Nephron progenitor cell (in vitro differentiated cells): ENCODE data around the gene NINJ1.

ENCODE experiments used
- DNase-seq: peaks from one replicate; pipeline ENCODE4 v3.0.0; 2021
- H3K27ac Mint-ChIP-seq: 2 replicates; pipeline ENCODE4 v1.8.0; 2021; ENCODE audit warnings: mild to moderate bottlenecking, moderate library complexity, mixed read lengths
- H3K27me3 Mint-ChIP-seq: 2 replicates; pipeline ENCODE4 v1.8.0; 2021; ENCODE audit warnings: mild to moderate bottlenecking, low read depth, mixed read lengths; ENCODE audit not compliant: poor library complexity
- H3K36me3 Mint-ChIP-seq: 2 replicates; pipeline ENCODE4 v1.8.0; 2021; ENCODE audit warnings: low read depth, mixed read lengths
- H3K4me1 Mint-ChIP-seq: 2 replicates; pipeline ENCODE4 v1.8.0; 2021; ENCODE audit warnings: mixed read lengths
- H3K4me3 Mint-ChIP-seq: 2 replicates; pipeline ENCODE4 v1.8.0; 2021; ENCODE audit warnings: mild to moderate bottlenecking, moderate library complexity, mixed read lengths
- H3K9me3 Mint-ChIP-seq: 2 replicates; pipeline ENCODE4 v1.8.0; 2021; ENCODE audit warnings: mild to moderate bottlenecking, moderate library complexity, mixed read lengths
- TF ChIP-seq, protein P1 (sequence below): fragments of 200-600 bp; sonication (generic); IDR thresholded peaks from 2 replicates; pipeline ENCODE4 v1.5.0; 2021; ENCODE audit warnings: antibody characterized with exemption

The NINJ1 gene

DNA sequence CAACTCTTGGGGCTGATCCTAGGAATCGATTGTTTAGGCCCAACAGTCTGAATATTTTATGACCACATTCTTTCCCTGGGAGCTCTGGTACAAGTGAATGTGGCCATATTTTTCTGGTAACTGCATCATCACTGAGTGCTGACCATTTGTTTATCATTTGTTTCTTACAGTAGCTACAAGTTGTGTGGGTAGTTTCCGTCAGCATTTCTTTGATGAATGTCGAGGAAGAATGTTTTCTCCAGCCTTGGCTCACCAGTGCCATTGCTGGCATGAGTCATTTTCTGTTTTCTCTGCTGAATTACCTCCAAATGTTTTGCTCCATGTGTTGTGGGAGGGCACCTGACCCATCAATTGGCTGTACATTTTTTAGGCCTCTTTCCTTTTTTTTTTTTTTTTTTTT is 52.1 kb downstream of the NINJ1 start:
- Mint-ChIP-seq H3K36me3 (peaks cover 5% of the 10 kb centered on the region), H3K27me3 (peaks cover 3% of the 10 kb centered on the region), H3K4me3 (no peak overlapping the region), H3K9me3 (peaks cover 9% of the 10 kb centered on the region), H3K4me1 (peaks cover 30% of the 10 kb centered on the region), H3K27ac (no peak overlapping the region)
- TF ChIP-seq, protein P1, sequence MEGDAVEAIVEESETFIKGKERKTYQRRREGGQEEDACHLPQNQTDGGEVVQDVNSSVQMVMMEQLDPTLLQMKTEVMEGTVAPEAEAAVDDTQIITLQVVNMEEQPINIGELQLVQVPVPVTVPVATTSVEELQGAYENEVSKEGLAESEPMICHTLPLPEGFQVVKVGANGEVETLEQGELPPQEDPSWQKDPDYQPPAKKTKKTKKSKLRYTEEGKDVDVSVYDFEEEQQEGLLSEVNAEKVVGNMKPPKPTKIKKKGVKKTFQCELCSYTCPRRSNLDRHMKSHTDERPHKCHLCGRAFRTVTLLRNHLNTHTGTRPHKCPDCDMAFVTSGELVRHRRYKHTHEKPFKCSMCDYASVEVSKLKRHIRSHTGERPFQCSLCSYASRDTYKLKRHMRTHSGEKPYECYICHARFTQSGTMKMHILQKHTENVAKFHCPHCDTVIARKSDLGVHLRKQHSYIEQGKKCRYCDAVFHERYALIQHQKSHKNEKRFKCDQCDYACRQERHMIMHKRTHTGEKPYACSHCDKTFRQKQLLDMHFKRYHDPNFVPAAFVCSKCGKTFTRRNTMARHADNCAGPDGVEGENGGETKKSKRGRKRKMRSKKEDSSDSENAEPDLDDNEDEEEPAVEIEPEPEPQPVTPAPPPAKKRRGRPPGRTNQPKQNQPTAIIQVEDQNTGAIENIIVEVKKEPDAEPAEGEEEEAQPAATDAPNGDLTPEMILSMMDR, result no peak
- no peak for DNase-seq

DNA sequence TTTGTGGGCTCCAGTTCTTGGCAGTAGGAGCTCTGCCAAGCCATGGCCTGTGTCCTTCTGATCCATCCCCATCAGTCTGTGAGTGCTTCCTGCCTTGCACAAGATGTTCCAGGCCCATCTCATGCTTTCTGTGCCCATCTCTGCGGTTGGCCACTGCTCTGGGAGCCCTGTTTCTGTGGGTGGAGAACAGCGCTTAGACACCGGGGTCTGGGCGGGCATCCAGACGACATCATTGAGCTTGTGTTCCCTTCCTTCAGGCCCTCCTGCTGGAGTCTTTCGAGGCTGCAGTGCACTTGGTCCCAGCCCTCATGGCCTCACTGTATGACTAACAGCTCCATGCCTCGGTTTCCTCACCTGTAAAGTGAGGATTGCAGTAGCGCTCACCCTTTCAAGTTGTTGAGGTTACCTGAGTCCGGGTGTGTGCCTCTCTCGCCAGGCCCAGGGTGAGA is 52.9 kb downstream of the NINJ1 start:
- Mint-ChIP-seq H3K27me3 (peaks cover 3% of the 10 kb centered on the region), H3K4me3 (no peak overlapping the region), H3K9me3 (peaks cover 4% of the 10 kb centered on the region), H3K27ac (no peak overlapping the region), H3K36me3 (no peaks in the 10 kb centered on the region), H3K4me1 (peaks cover 25% of the 10 kb centered on the region)
- no peak for DNase-seq
- TF ChIP-seq, protein P1, result no peak

DNA sequence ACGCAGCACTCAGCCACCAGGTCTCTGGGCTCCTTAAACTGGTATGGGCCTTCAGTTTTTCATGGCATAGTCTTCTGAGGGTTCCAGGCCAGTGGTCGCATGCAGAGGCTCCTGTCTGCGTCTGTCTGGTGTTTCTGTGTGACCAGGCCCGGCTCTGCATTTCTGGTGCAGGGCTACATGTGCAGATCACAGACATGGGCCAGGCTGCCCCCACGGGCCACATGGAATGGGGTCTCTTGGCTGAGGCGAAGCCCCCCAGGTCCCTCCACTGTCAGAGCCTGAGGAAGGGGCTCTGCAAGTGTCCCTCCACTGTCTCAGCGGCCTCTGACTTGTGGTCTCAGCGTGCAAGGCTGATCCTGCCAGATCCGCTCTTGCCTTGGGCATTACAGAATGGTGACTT is 53.6 kb downstream of the NINJ1 start:
- Mint-ChIP-seq H3K4me3 (no peak overlapping the region), H3K36me3 (no peaks in the 10 kb centered on the region), H3K9me3 (peaks cover under 1% of the 10 kb centered on the region), H3K27me3 (peaks cover 3% of the 10 kb centered on the region), H3K4me1 (peaks cover 25% of the 10 kb centered on the region), H3K27ac (no peak overlapping the region)
- DNase-seq, result no peak
- TF ChIP-seq, protein P1, result no peak

DNA sequence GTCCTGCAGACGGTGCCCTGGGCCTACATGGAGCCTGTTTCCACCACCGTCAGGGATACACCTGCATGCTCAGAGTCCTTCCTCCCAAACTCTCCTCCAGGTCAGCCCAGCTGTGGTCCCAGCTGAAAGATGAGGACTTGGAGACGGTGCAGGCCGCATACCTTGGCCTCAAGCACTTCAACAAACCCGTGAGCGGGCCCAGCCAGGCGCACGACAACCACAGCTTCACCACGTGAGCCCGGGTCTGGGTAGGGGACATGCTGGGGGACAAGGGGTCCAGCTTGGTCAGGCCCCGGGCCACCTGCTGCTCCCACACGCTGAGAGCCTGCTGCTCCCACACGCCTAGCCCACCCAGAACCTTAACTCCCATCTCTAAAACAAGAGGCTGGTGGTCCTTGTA is 54.7 kb downstream of the NINJ1 start:
- Mint-ChIP-seq H3K4me3 (no peak overlapping the region), H3K9me3 (no peaks in the 10 kb centered on the region), H3K36me3 (no peaks in the 10 kb centered on the region), H3K4me1 (peaks cover 29% of the 10 kb centered on the region), H3K27me3 (peaks cover 3% of the 10 kb centered on the region), H3K27ac (no peak overlapping the region)
- TF ChIP-seq, protein P1, result no peak
- DNase-seq, result no peak

DNA sequence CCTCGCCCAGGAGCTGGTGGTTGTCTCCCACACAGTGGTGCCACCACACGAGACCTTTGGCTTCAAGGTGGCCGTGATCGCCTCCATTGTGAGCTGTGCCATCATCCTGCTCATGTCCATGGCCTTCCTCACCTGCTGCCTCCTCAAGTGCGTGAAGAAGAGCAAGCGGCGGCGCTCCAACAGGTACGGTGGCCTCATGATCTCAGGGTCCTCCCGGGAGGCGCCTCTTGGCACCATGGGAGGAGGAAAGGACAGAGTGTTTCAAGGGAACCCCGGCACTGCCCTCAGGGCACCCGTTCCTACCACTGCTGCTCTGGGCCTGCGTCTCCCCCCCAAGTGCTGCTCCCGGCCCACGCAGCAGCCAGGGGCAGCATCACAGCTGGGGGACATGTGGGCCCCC is 56.2 kb downstream of the NINJ1 start:
- TF ChIP-seq, protein P1, result no peak
- no peaks in the 10 kb centered on the region for H3K36me3 Mint-ChIP-seq
- peaks cover 3% of the 10 kb centered on the region for H3K27me3 Mint-ChIP-seq
- H3K27ac Mint-ChIP-seq, result no peak overlapping the region
- peaks cover 22% of the 10 kb centered on the region for H3K4me1 Mint-ChIP-seq
- H3K9me3 Mint-ChIP-seq, result no peaks in the 10 kb centered on the region
- no peak overlapping the region for H3K4me3 Mint-ChIP-seq
- DNase-seq, result no peak

DNA sequence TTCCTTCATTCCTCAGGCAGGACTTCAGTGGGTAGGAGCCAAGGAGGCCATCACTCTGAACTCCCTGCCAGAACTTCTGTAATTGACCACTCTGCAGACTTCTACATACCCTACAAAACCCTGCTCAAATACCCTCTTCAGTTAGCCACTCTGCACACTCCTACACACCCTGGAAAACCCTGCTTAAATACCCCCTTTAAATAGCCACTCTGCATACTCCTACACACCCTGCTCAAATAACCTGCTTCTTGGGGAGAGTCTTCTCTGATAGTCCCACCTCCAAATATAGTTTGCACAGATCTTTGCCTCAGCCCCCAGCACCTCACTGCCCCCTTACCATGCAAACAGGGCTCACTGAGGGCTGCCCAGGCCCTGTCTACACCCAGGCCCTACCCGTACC is 56.7 kb downstream of the NINJ1 start:
- peaks cover 22% of the 10 kb centered on the region for H3K4me1 Mint-ChIP-seq
- H3K9me3 Mint-ChIP-seq, result no peaks in the 10 kb centered on the region
- TF ChIP-seq, protein P1, result no peak
- H3K27ac Mint-ChIP-seq, result no peak overlapping the region
- no peak overlapping the region for H3K4me3 Mint-ChIP-seq
- peaks cover 3% of the 10 kb centered on the region for H3K27me3 Mint-ChIP-seq
- H3K36me3 Mint-ChIP-seq, result no peaks in the 10 kb centered on the region
- no peak for DNase-seq
